SHP77 (cell line): ENCODE data around the gene GARIN5B.

Source experiments
- DNase-seq, 2 experiments: peaks; one replicate each; lab custom pipeline; 2025; lab: John Stamatoyannopoulos, UW

Gene GARIN5B

DNA sequence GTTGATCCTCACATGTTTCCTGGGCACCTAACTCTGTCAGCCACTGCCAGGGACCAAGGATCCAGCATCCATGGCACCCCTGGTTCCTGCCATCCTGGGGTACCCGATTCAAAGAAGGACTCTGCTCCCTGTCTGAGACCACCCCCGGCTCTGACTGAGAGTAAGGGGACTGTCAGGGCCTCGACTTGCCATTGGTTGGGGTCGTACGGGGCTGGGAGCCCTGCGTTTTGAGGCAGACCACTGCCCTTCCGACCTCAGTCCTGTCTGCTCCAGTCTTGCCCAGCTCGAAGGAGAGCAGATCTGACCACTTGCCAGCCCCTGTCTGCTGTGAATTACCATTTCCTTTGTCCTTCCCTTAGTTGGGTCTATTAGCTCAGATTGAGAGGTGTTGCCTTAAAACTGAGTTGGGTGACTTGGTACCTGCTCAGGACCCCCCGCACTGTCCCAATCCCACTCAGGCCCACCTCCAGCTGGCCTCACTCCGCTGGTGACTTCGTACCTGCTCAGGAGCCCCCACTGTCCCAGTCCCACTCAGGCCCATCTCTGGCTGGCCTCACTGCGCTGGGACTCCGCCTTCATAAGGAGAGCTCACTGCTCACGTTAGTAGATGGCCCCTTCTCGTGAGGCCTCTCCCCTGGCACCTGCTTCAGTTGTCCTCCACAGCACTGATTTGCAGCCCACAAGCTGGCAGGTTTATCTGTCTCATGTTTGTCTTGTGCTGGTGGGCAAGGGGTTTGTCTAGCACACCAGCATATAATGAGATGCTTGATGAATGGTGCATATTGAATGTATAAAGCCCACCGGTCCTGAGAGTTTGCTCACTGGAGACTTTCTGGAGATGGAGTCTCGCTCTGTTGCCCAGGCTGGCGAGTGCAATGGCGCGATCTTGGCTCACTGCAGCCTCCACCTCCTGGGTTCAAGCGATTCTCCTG is 26.6 kb upstream of the GARIN5B start:
- DNase-seq, result no peak

DNA sequence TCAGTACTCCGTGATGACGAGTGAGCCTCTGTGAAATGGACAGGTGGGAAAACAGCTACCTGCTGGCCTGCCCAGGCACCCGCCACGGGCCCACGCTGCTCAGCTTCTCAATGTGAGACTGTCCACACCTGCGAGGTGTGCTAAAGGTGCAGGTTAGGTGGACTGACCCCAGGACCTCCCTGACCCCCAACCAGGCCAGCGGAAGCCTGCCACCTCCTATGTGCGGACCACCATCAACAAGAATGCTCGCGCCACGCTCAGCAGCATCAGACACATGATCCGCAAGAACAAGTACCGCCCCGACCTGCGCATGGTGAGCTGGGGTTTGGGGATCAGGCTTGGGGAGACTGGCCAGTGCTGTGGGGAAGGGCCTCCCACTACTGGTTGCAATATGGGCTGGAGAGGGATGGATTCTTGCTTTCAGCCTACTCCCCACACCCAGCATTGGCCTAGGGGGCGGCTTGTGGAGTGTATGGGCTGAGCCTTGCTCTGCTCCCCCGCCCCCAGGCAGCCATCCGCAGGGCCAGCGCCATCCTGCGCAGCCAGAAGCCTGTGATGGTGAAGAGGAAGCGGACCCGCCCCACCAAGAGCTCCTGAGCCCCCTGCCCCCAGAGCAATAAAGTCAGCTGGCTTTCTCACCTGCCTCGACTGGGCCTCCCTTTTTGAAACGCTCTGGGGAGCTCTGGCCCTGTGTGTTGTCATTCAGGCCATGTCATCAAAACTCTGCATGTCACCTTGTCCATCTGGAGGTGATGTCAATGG is 24.9 kb upstream of the GARIN5B start:
- DNase-seq, result no peak

GRCh38 chr19:55386493-55386971 is 23.5 kb upstream of the GARIN5B start:
- no peak for DNase-seq

- DNase-seq, result peak; percentile 97
Measured at GRCh38 chr19:55385724-55386492, 22.8 kb upstream of the GARIN5B start, which contains the start of gene RPL28. Gene RPL28 (plus strand): TSS chr19:55385932. CDS start chr19:55386358, 426 bp downstream.

DNA sequence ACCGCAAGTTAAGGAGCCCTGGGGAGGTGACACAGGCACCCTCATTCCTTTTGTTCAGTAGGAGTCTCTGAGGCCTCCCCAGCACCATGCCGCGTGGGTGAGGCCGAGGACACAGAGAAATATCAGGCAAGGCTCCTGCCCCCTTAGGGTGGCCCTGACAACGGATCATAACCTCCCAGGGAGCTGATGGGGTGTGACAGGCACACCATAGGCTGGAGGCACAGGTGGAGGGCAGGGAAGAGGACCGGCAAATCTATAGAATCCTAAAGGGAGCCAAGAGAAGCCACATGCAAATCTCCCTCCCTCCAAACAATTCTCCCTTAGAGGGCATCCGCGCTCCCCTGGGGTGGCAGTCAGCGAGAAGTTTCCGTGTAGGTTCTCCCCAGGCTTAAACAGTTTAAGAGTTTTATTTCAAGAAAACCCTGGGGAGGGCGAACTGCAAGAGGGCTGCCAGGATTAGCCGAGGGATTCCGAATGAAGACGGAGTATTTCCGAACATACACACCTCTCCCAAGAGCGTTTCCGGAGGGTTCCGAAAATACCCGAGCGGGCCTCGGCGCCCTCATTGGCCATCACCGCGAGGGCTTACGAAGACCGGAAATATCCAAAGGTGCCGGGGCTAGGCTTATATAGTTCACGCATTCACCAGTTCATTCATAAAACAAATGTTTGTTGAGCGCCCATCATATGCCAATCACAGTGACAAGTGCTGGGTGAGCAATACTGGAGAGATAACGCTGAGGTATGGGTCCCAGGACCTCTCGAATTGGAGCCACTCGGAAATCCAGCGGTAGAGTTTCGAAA is 22.1 kb upstream of the GARIN5B start:
- DNase-seq, result peak; percentile 90 to 91

DNA sequence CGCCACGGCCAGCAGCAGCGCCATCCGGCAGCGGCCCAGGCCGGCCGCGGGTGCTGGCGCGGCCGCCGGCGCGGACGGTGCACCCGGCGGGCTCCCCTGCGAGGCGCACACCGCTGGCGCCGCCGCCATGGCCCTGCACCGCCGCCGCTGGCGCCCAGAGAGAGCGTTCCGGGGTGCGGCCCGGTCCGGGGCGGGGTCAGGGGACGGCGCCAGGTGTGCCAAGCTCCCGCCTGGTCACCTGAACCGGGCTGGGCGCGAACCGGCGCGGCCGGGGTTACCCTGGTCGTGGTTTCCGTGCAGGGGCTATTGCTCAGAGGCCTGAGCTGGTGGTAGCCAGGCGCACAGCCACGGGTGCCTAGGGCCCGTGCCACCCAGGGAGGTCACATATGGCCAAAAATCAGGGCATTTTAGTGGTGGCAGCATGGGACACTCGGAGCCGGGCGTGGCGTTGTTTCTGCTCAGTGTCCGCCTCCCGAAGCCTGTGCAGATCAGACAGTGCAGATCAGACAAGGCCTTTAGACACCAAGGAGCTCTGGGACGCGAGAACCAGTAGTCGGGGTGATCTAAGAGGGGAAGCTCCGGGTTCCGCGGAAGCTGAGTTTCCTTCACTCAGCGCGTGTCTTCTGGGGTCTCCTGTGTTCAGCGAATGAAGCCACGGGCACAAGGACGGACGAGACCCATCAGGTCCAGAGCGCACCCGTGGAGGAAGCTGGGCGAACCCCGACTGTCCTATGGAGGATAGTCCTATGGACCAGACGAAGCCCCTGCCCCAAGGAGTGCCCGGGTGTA is 21.3 kb upstream of the GARIN5B start, which contains the start of gene TMEM238:
Gene TMEM238 (minus strand): TSS at position 162 of the 789 bp plus-strand sequence. CDS start 33 bp downstream, at position 129.
- peak in 1 of 2 experiments; percentile 11 for DNase-seq

GRCh38 chr19:55383279-55384130 is 20.4 kb upstream of the GARIN5B start:
- peak; percentile 36 to 70 for DNase-seq

DNA sequence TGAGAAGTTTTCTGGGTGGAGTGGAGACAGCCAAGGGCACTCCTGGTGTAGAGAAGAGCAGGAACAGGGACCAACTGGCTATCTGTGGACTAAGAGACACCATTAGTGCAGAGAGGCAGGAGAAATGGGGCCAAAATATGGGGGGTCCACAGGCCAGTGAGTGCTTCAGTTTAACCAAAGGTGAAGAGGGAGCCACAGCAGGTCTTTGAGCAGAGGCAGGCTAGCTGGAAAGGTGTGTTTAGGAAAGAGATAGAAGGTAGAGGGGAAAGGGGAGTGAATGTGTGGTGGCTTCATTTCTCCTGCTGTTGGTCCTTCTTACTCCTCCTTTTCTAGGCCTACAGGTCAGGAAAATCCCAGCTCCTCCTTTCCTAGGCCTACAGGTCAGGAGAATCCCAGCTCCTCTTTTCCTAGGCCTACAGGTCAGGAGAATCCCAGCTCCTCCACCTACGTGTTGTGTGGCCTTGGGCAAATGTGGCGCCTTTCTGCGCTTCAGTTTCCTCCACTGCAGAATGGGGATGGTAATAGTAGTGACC is 19.5 kb upstream of the GARIN5B start:
- DNase-seq, result no peak

GRCh38 chr19:55382013-55382412 is 19.0 kb upstream of the GARIN5B start:
- DNase-seq, result no peak

- DNase-seq, result peak; percentile 24 to 35
Measured at GRCh38 chr19:55379174-55379573, 16.1 kb upstream of the GARIN5B start.

GRCh38 chr19:55377356-55378131 is 14.5 kb upstream of the GARIN5B start:
- DNase-seq, result no peak

- no peak for DNase-seq
Measured at GRCh38 chr19:55376241-55376933, 13.3 kb upstream of the GARIN5B start, which contains the start of gene TMEM190. Gene TMEM190 (plus strand): TSS chr19:55376826. CDS start chr19:55376854, 28 bp downstream.

DNA sequence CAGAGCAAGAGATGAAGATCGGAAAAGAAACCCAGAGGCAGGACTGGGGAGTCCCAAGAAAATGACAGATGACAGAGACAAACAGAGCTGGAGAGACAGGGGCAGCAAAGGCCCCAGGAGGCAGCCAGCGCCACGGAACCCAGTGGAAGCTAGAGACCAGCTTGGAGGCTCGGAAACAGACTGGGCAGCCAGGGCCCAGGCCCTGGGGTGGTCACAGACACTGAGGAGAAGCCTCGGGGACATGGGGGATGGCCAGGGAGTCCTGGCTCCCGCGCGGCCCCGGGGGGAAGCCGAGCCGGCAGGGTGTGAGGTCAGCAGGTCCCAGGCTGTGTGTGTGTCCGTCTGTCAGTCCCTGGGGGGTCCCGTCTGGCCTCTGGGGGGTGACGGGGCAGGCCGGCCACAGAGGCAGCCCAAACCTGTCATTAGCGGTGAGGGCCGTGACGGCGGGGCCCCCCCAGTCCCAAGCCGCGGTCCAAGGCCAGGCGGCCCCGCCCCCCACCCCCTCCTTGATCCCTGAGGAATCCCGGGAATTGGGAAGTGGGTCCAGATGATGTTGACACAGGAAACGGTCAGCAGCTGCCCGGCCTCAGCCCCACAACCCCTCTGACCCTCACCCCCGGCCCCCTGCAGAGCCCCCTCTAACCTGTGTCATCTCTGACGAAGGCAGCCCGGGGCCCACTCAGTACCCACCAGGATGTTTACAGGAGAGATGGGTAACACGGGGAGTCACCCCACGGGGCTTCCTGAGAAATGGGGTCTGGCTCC is 11.1 kb upstream of the GARIN5B start:
- no peak for DNase-seq

DNA sequence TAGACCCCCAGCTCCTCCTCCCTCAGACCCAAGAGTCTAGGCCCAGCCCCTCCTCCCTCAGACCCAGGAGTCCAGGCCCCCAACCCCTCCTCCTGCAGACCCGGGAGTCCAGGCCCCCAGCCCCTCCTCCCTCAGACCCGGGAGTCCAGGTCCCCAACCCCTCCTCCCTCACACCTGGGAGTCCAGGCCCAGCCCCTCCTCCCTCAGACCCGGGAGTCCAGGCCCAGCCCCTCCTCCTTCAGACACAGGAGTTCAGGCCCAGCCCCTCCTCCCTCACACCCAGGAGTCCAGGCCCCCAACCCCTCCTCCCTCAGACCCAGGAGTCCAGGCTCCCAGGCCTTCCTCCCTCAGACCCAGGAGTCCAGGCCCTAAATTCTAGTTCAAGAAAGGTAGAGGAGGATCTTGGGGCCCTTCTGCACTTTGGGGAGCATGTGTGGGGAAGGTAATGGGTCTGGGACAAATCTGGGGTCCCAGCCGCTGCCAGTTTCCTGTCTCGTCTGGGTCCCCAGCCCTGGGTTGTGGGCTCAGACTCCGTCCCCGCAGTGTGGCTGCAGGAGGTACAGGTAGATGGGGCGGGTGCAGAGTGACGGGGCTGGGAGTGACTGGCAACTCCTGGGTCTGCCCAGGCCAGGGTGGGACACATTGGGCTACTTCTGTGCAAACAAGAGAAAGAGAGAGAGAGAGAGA is 10.4 kb upstream of the GARIN5B start:
- DNase-seq, result no peak

DNA sequence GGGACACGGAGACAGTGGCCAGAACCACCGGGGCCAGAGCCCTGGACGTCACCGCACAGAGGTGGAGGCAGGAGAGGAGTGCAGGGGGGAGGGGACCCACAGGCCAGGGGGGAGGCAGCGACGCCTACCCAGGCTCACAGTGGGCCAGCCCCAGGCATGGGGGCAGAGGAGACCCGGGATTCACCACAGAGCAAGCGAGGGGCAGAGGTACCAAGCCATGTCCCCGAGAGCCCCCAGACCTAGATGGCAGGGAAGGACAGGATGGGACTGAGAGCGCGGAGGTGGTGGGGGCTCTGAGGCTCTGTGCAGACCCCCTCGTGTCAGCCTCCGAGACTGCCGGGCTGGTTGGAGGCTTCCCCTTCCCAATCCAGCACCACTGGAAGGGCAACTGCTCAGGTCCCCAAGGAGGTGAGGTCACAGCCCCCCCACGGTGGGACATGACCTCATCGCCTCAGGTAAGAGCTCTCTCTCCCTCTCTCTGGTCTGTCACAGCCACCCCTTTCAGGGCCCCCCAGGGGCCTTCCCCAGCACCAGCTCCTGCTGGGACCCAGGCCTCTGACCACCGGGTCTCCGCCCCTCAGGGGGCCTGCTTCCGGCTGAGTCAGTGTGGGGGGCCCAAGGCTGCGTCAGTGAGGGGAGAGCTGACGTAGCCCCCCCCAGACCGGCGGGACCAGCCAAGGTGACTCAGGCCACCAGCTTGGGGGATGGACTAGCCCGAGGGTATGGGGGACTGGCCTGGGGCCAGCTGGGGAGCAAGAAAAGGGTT is 9.4 kb upstream of the GARIN5B start:
- DNase-seq, result no peak
